ENCODE data around the gene CCR7. TPM values are rescaled to one million over a fixed set of nuclear protein-coding genes. Genes with fewer than 3 reads are reported as not detected.
A peak's percentile ranks its signal among the peaks of the same experiment; 100 is the strongest.
"Not testable (repeated sequence)": the region's sequence is repeated elsewhere in the genome, so short reads cannot be mapped to it uniquely, and the experiment has no call there.

CCR7 gene
- total RNA-seq, 6 experiments from 2014 or later, result 0.12 to 0.58 (median 0.28) TPM; not detected in 2

- ATAC-seq, result peak; percentile 67 to 81 (median 73)
These were observed 16.1 kb downstream of the CCR7 start for GRCh38 chr17:40548982-40549685.

GRCh38 chr17:40548491-40548981 lies 16.7 kb downstream of the CCR7 start:
- TF ChIP-seq POLR2A (IDR thresholded peaks at IDR 0.05), result no peak
- TF ChIP-seq CTCF (IDR thresholded peaks at IDR 0.05), result no peak
- H3K4me1 ChIP-seq, result peaks cover 0 to 71% (median 31%) of the 10 kb centered on the region in 4 donors

More at GRCh38 chr17:40548982-40549685, 16.1 kb downstream of the CCR7 start:
- 23% methylated on average over 6 of the region's 9 CpGs for WGBS (ENCODE audit: insufficient coverage, low coverage, low lambda C conversion rate, missing lambda C conversion rate)
- TF ChIP-seq CTCF (IDR thresholded peaks at IDR 0.05), result no peak
- TF ChIP-seq POLR2A (IDR thresholded peaks at IDR 0.05), result peak; percentile 72
- Histone ChIP-seq H3K27ac (peak overlapping the region; percentile 88 to 97 (median 97)), H3K4me3 (peak overlapping the region in 2 of 3 donors; percentile 6 to 22), H3K27me3 (no peaks in the 10 kb centered on the region), H3K36me3 (no peaks in the 10 kb centered on the region), H3K9me3 (no peaks in the 10 kb centered on the region), H3K4me1 (peaks cover 0 to 70% (median 28%) of the 10 kb centered on the region in 4 donors)
- intact Hi-C loops (cut with DNase I), result loop anchor here in 1 of 2 donors (5.0 kb wide), 1 partner anchor 102 kb away; no protein-coding TSS in a partner anchor
- DNase-seq, result peak; percentile 70 to 94 (median 88)

GRCh38 chr17:40547785-40548478 lies 17.3 kb downstream of the CCR7 start:
- H3K4me1 ChIP-seq, result peaks cover 0 to 77% (median 34%) of the 10 kb centered on the region in 4 donors
- WGBS (ENCODE audit: insufficient coverage, low coverage, low lambda C conversion rate, missing lambda C conversion rate), result 70% methylated on average over 2 of the region's 2 CpGs
- no peak for ATAC-seq
- intact Hi-C loops (cut with DNase I), result loop anchor here in 1 of 2 donors (5.0 kb wide), 1 partner anchor 101 kb away; no protein-coding TSS in a partner anchor
- no peaks in the 10 kb centered on the region for H3K36me3 ChIP-seq
- no peaks in the 10 kb centered on the region for H3K27me3 ChIP-seq
- no peak for TF ChIP-seq POLR2A (IDR thresholded peaks at IDR 0.05)
- no peak for TF ChIP-seq CTCF (IDR thresholded peaks at IDR 0.05)
- H3K27ac ChIP-seq, result peak overlapping the region; percentile 88 to 97 (median 97)
- no peak for DNase-seq
- no peaks in the 10 kb centered on the region for H3K9me3 ChIP-seq
- H3K4me3 ChIP-seq, result peak overlapping the region in 1 of 3 donors; percentile 22

More at GRCh38 chr17:40548491-40548981, 16.7 kb downstream of the CCR7 start:
- H3K9me3 ChIP-seq, result no peaks in the 10 kb centered on the region
- DNase-seq, result peak in 1 of 3 donors; percentile 22
- peak overlapping the region in 2 of 3 donors; percentile 6 to 22 for H3K4me3 ChIP-seq
- 66% methylated on average over 7 of the region's 9 CpGs for WGBS (ENCODE audit: insufficient coverage, low coverage, low lambda C conversion rate, missing lambda C conversion rate)
- H3K36me3 ChIP-seq, result no peaks in the 10 kb centered on the region
- ATAC-seq, result no peak
- intact Hi-C loops (cut with DNase I), result loop anchor here in 1 of 2 donors (5.0 kb wide), 1 partner anchor 101 kb away; no protein-coding TSS in a partner anchor
- peak overlapping the region; percentile 88 to 97 (median 97) for H3K27ac ChIP-seq
- H3K27me3 ChIP-seq, result no peaks in the 10 kb centered on the region

GRCh38 chr17:40547079-40547784 lies 18.0 kb downstream of the CCR7 start:
- Histone ChIP-seq H3K27ac (peak overlapping the region; percentile 88 to 97 (median 97)), H3K36me3 (no peaks in the 10 kb centered on the region), H3K27me3 (no peaks in the 10 kb centered on the region), H3K4me3 (peak overlapping the region in 1 of 3 donors; percentile 22), H3K9me3 (no peaks in the 10 kb centered on the region), H3K4me1 (peaks cover 0 to 74% (median 34%) of the 10 kb centered on the region in 4 donors)
- no peak for TF ChIP-seq POLR2A (IDR thresholded peaks at IDR 0.05)
- TF ChIP-seq CTCF (IDR thresholded peaks at IDR 0.05), result no peak
- intact Hi-C loops (cut with DNase I), result loop anchor here in 1 of 2 donors (5.0 kb wide), 1 partner anchor 100 kb away; no protein-coding TSS in a partner anchor
- ATAC-seq (no peak), DNase-seq (peak; percentile 34 to 62 (median 55))
- WGBS (ENCODE audit: insufficient coverage, low coverage, low lambda C conversion rate, missing lambda C conversion rate), result 30% methylated on average over 5 of the region's 11 CpGs

GRCh38 chr17:40546497-40546896 lies 18.8 kb downstream of the CCR7 start:
- 85% methylated on average over 4 of the region's 4 CpGs for WGBS (ENCODE audit: insufficient coverage, low coverage, low lambda C conversion rate, missing lambda C conversion rate)
- Histone ChIP-seq H3K4me1 (peaks cover 0 to 74% (median 35%) of the 10 kb centered on the region in 4 donors), H3K27ac (peak overlapping the region in 1 of 3 donors; percentile 97)
- H3K4me3 ChIP-seq, DNase-seq, ATAC-seq, H3K27me3 ChIP-seq, H3K36me3 ChIP-seq, H3K9me3 ChIP-seq: not testable (repeated sequence)
- intact Hi-C loops (cut with DNase I), result loop anchor here in 1 of 2 donors (5.0 kb wide), 1 partner anchor 99 kb away; no protein-coding TSS in a partner anchor
